CD4-positive, alpha-beta memory T cell (primary cell): ENCODE measurements around the gene NIPAL4. TPM values are rescaled to one million over a fixed set of nuclear protein-coding genes. Genes with fewer than 3 reads are reported as not detected.
A peak's percentile ranks its signal among the peaks of the same experiment; 100 is the strongest.
"Not testable (repeated sequence)": the region's sequence is repeated elsewhere in the genome, so short reads cannot be mapped to it uniquely, and the experiment has no call there.

Source experiments
- CTCF ChIA-PET: fragments of 350-600 bp; sonication (Branson Sonifier 250); formaldehyde crosslinking; loops from one replicate; lab custom pipeline; 2021; ENCODE audit warnings: inconsistent platforms; ENCODE audit not compliant: partially characterized antibody; lab: Charles Lee
- POLR2A ChIA-PET: fragments of 350-600 bp; sonication (Branson Sonifier 250); formaldehyde crosslinking; loops from one replicate; lab custom pipeline; 2021; ENCODE audit not compliant: partially characterized antibody; lab: Charles Lee
- DNase-seq, 5 donors: peaks; one replicate each; pipeline versions ENCODE4 v3.0.0 to v3.0.0-alpha.2; 2020 to 2022; ENCODE audit warnings: mixed read lengths in 1 of 5
- H3K27ac ChIP-seq: one replicate; pipeline ENCODE4 v1.7.0; 2013; ENCODE audit warnings: low read depth, low read length
- H3K27me3 ChIP-seq: 2 replicates; pipeline ENCODE4 v1.7.0; 2013; ENCODE audit warnings: mild to moderate bottlenecking, low read length, moderate library complexity; ENCODE audit not compliant: insufficient read depth
- H3K36me3 ChIP-seq: 2 replicates; pipeline ENCODE4 v1.7.0; 2013; ENCODE audit warnings: mild to moderate bottlenecking, low read length, moderate library complexity; ENCODE audit not compliant: insufficient read depth
- H3K4me1 ChIP-seq: 2 replicates; pipeline ENCODE4 v1.7.0; 2013; ENCODE audit warnings: mild to moderate bottlenecking, low read length, moderate library complexity; ENCODE audit not compliant: insufficient read depth
- H3K4me3 ChIP-seq, 2 donors: one replicate each; pipeline ENCODE4 v1.7.0; 2013; ENCODE audit warnings: low read length in 2 of 2, mild to moderate bottlenecking in 1 of 2
- H3K9me3 ChIP-seq, 2 donors: one replicate each; pipeline ENCODE4 v1.7.0; 2013; ENCODE audit warnings: low read length in 2 of 2, control low read depth in 1 of 2; ENCODE audit not compliant: control insufficient read depth in 1 of 2
- H3K27ac Mint-ChIP-seq, 7 donors: one replicate each; pipeline ENCODE4 v1.8.0; 2020 to 2021; ENCODE audit warnings: mixed read lengths in 7 of 7, mild to moderate bottlenecking in 6 of 7, inconsistent platforms in 3 of 7, moderate library complexity in 3 of 7
- H3K27me3 Mint-ChIP-seq, 2 donors: one replicate each; pipeline ENCODE4 v1.8.0; 2020 to 2021; ENCODE audit warnings: mixed read lengths in 2 of 2
- H3K36me3 Mint-ChIP-seq, 2 donors: one replicate each; pipeline ENCODE4 v1.8.0; 2020 to 2021; ENCODE audit warnings: mixed read lengths in 2 of 2, inconsistent platforms in 1 of 2, mild to moderate bottlenecking in 1 of 2
- H3K4me1 Mint-ChIP-seq, 4 donors: one replicate each; pipeline ENCODE4 v1.8.0; 2020 to 2021; ENCODE audit warnings: mixed read lengths in 4 of 4, mild to moderate bottlenecking in 1 of 4
- H3K4me3 Mint-ChIP-seq, 8 donors: one replicate each; pipeline ENCODE4 v1.8.0; 2020 to 2021; ENCODE audit warnings: mixed read lengths in 8 of 8, mild to moderate bottlenecking in 7 of 8, moderate library complexity in 6 of 8, inconsistent platforms in 3 of 8
- H3K9me3 Mint-ChIP-seq, 8 donors: one replicate each; pipeline ENCODE4 v1.8.0; 2020 to 2021; ENCODE audit warnings: mixed read lengths in 8 of 8, mild to moderate bottlenecking in 5 of 8, inconsistent platforms in 3 of 8, moderate library complexity in 1 of 8
- intact Hi-C: fragments of 100-400 bp; cut with micrococcal nuclease; formaldehyde crosslinking; loops from one replicate; pipeline ENCODE4 v1.15.1; 2023
- polyA plus RNA-seq, 2 donors: library from polyadenylated mRNA; unstranded; fragments of 300-500 nt; fragmentation: Illumina TruSeq; gene quantifications; one replicate each; pipeline ENCODE4 v1.2.3, GENCODE V29; 2021
- total RNA-seq, 2 experiments: library from RNA; stranded (reverse); gene quantifications; one replicate each; pipeline ENCODE4 v1.2.3, GENCODE V29; 2021

NIPAL4 gene
- total RNA-seq (not detected), polyA plus RNA-seq (not detected)

GRCh38 chr5:157459715-157460599, at the start of gene NIPAL4:
TSS of gene NIPAL4 (plus strand) at chr5:157460213. CDS start at chr5:157460321, 108 bp downstream.
- Histone ChIP-seq H3K27ac (no peak within 1 kb of the TSS), H3K4me3 (peak within 1 kb of the TSS; percentile 28 to 43), H3K4me1 (peaks cover 11% of the 10 kb centered on the region), H3K9me3 (no peaks in the 10 kb centered on the region), H3K36me3 (no peaks in the 10 kb centered on the region), H3K27me3 (no peaks in the 10 kb centered on the region)
- peaks cover 8 to 9% of the 10 kb centered on the region in 2 donors for H3K27me3 Mint-ChIP-seq
- POLR2A ChIA-PET = no interaction called here
- H3K36me3 Mint-ChIP-seq = no peaks in the 10 kb centered on the region
- H3K27ac Mint-ChIP-seq = peak within 1 kb of the TSS in 2 of 7 donors; percentile 37 to 72
- CTCF ChIA-PET = interaction anchor here (0.6 to 7.2 kb wide), 5 partner anchors 10 to 284 kb away, joined by 3 to 34 read pairs (median 4); partner anchors contain the start of gene LSM11
- H3K9me3 Mint-ChIP-seq = no peaks in the 10 kb centered on the region
- H3K4me3 Mint-ChIP-seq = peak within 1 kb of the TSS; percentile 74 to 83 (median 81)
- peak; percentile 11 to 47 (median 19) for DNase-seq
- intact Hi-C loops = no loop called here
- H3K4me1 Mint-ChIP-seq = peaks cover 16 to 26% (median 24%) of the 10 kb centered on the region in 4 donors

DNA sequence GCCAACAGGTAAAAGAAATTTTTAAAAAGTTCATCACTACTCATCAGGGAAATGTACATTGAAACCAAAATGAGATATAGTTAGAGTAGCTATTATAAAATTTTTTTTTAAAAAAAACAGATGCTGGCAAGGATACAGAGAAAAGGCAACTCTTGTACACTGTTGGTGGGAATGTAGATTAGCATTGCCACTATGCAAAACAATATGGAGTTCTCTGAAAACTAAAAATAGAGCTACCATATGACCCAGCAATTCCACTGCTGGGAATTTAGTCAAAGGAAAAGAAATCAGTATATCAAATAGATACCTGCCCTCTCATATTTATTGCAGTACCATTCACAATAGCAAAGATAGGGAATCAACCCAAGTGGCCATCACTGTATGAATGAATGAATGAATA, 44.2 kb upstream of the NIPAL4 start:
- Mint-ChIP-seq H3K27me3 (peaks cover 0 to 2% of the 10 kb centered on the region in 2 donors), H3K36me3 (no peaks in the 10 kb centered on the region), H3K27ac (no peak overlapping the region), H3K4me1 (no peaks in the 10 kb centered on the region), H3K4me3 (no peak overlapping the region), H3K9me3 (peaks cover 0 to 18% (median 10%) of the 10 kb centered on the region in 8 donors)
- Histone ChIP-seq H3K9me3 (no peaks in the 10 kb centered on the region), H3K36me3 (no peaks in the 10 kb centered on the region), H3K4me1 (no peaks in the 10 kb centered on the region), H3K27ac (no peak overlapping the region), H3K27me3 (no peaks in the 10 kb centered on the region), H3K4me3 (no peak overlapping the region)
- intact Hi-C loops = no loop called here
- ChIA-PET CTCF (no interaction called here), POLR2A (no interaction called here)
- DNase-seq = no peak

DNA sequence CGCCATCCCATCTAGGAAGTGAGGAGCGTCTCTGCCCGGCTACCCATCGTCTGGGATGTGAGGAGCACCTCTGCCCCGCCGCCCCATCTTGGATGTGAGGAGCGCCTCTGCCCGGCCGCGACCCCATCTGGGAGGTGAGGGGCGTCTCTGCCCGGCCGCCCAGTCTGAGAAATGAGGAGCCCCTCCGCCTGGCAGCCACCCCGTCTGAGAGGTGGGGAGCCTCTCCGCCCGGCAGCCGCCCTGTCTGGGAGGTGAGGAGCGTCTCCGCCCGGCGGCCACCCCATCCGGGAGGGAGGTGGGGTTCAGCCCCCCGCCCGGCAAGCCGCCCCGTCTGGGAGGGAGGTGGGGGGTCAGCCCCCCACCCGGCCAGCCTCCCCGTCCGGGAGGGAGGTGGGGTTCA, 40.5 kb upstream of the NIPAL4 start:
- not testable (repeated sequence) for H3K27me3 ChIP-seq

GRCh38 chr5:157429920-157430319, 30.1 kb upstream of the NIPAL4 start:
- H3K27me3 Mint-ChIP-seq, H3K4me3 ChIP-seq, DNase-seq, H3K4me3 Mint-ChIP-seq, H3K36me3 ChIP-seq, H3K27ac ChIP-seq, H3K4me1 ChIP-seq, H3K27me3 ChIP-seq, H3K4me1 Mint-ChIP-seq, H3K27ac Mint-ChIP-seq, H3K9me3 Mint-ChIP-seq, POLR2A ChIA-PET, H3K36me3 Mint-ChIP-seq, H3K9me3 ChIP-seq: not testable (repeated sequence)
- CTCF ChIA-PET = interaction anchor here (1.2 to 5.4 kb wide), 4 partner anchors 48 to 313 kb away, joined by 3 to 137 read pairs (median 66); partner anchors contain the start of gene LSM11
- intact Hi-C loops = loop anchor here (5.0 kb wide), 3 partner anchors 112 to 237 kb away; partner anchors contain the start of gene SOX30

More for the DNA sequence above, 40.5 kb upstream of the NIPAL4 start:
- peaks cover 0 to 13% (median 7%) of the 10 kb centered on the region in 8 donors for H3K9me3 Mint-ChIP-seq
- H3K9me3 ChIP-seq, H3K4me3 ChIP-seq, DNase-seq, H3K27ac ChIP-seq, intact Hi-C loops, H3K27ac Mint-ChIP-seq, POLR2A ChIA-PET, CTCF ChIA-PET, H3K36me3 ChIP-seq, H3K4me3 Mint-ChIP-seq, H3K36me3 Mint-ChIP-seq, H3K4me1 ChIP-seq, H3K27me3 Mint-ChIP-seq, H3K4me1 Mint-ChIP-seq: not testable (repeated sequence)

- H3K27me3 ChIP-seq = no peaks in the 10 kb centered on the region
- H3K27ac Mint-ChIP-seq = peak overlapping the region in 6 of 7 donors; percentile 3 to 83 (median 77)
- peaks cover 5 to 7% (median 5%) of the 10 kb centered on the region in 4 donors for H3K4me1 Mint-ChIP-seq
- no peak overlapping the region for H3K27ac ChIP-seq
- H3K36me3 ChIP-seq = no peaks in the 10 kb centered on the region
- H3K4me3 ChIP-seq = no peak overlapping the region
- peaks cover 4% of the 10 kb centered on the region for H3K4me1 ChIP-seq
- no peaks in the 10 kb centered on the region for H3K36me3 Mint-ChIP-seq
- POLR2A ChIA-PET = interaction anchor here (0.7 to 1.4 kb wide), 3 partner anchors 287 to 312 kb away, joined by 3 to 9 read pairs (median 4); partner anchors contain the start of genes LSM11 and THG1L
- H3K9me3 Mint-ChIP-seq = no peaks in the 10 kb centered on the region
- no peaks in the 10 kb centered on the region for H3K9me3 ChIP-seq
- CTCF ChIA-PET = interaction anchor here (0.6 to 5.4 kb wide), 34 partner anchors 9 to 327 kb away, joined by 3 to 137 read pairs (median 4); partner anchors contain the start of genes C5orf52, LSM11 and NIPAL4
- intact Hi-C loops = loop anchor here (1.0 to 5.0 kb wide), 6 partner anchors 45 to 312 kb away; partner anchors contain the start of genes LSM11 and SOX30
- H3K27me3 Mint-ChIP-seq = no peaks in the 10 kb centered on the region
- DNase-seq = peak; percentile 49 to 63 (median 59)
- H3K4me3 Mint-ChIP-seq = peak overlapping the region in 4 of 8 donors; percentile 17 to 65 (median 42)
These were observed 28.3 kb upstream of the NIPAL4 start for GRCh38 chr5:157431544-157432200.

DNA sequence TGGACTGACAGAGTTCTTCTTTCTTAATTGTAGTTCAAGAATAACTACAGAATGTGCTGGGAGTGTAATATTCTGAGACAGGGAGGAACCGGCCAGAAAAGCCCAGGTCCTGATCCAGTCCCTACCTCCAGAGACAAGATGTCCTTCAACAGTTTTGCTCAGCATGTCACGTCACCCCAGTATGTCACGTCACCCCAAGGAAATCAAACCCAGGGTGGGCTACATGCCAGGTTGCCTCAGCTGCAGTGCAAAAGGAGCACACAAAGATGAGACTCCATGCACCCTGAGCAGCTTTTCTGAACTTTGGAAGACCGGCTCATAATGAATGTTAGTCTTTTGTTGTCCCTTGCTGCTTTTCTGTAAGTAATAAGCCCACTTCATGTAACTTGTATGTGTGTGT, 25.9 kb upstream of the NIPAL4 start:
- POLR2A ChIA-PET = interaction anchor here (0.7 to 1.0 kb wide), 3 partner anchors 42 to 285 kb away, joined by 3 to 4 read pairs (median 3); no protein-coding TSS in a partner anchor
- no peaks in the 10 kb centered on the region for H3K36me3 ChIP-seq
- no peak overlapping the region for H3K4me3 Mint-ChIP-seq
- intact Hi-C loops = loop anchor here (5.0 kb wide), 3 partner anchors 108 to 233 kb away; partner anchors contain the start of gene SOX30
- H3K4me3 ChIP-seq = no peak overlapping the region
- no peaks in the 10 kb centered on the region for H3K27me3 ChIP-seq
- H3K4me1 Mint-ChIP-seq = peaks cover 5 to 7% (median 5%) of the 10 kb centered on the region in 4 donors
- no peaks in the 10 kb centered on the region for H3K9me3 ChIP-seq
- H3K36me3 Mint-ChIP-seq = no peaks in the 10 kb centered on the region
- H3K4me1 ChIP-seq = peaks cover 4% of the 10 kb centered on the region
- no peak overlapping the region for H3K27ac Mint-ChIP-seq
- no peak for DNase-seq
- H3K27ac ChIP-seq = no peak overlapping the region
- CTCF ChIA-PET = interaction anchor here (0.9 to 5.4 kb wide), 6 partner anchors 11 to 309 kb away, joined by 3 to 137 read pairs (median 32); partner anchors contain the start of gene LSM11
- no peaks in the 10 kb centered on the region for H3K9me3 Mint-ChIP-seq
- no peaks in the 10 kb centered on the region for H3K27me3 Mint-ChIP-seq
